Posterior cingulate gyrus (tissue), 11 donors: ENCODE results near the gene LRRN4.
"Not testable (repeated sequence)": the region's sequence is repeated elsewhere in the genome, so short reads cannot be mapped to it uniquely, and the experiment has no call there.

Source experiments
- DNase-seq, 10 donors: peaks; one replicate each; pipeline versions ENCODE4 v3.0.0 to v3.0.0-alpha.2; 2020 to 2021; ENCODE audit warnings: mixed read lengths in 3 of 10
- intact Hi-C: fragments of 100-400 bp; cut with DNase I; formaldehyde crosslinking; loops from one replicate; pipeline ENCODE4 v1.15.1; 2023

Gene LRRN4

DNA sequence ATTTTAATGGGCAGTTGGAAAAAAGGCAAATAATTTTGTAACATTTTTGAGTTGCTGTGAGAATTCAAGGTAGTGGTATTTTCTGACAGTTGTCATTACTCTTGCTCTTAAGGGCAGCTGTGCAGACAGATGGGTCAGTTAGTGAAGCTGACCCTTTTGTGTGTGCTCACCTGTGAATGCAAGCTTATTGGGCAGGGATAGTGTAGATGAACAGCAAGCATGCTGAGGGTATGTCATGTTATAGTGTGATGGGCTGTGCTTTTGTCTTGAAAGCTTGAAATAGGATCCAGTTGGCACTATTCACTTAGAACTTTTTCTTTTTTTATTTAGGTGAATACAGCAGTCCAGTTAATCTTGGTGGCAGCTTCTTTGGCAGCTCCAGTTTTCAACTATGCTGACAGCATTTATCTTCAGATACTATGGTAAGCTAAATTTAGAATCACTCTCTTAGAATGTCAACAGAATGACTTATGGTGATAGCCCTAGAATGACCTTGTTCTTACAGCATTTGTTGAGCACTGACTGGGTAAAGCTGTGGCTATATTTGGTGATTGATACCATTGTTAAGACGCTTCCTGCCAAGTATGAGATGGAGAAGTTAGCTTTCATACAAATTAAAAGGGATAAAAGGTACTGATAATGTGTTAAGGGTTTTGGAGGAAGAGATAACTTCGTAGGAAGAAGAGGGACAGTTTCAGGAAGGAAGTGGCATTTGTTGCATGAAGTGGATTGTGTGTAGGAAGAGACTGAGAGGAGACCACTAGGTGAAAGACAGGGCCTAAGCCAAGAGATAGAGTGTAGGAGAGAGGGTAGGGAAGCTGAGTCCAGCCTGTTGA, 19.5 kb downstream of the LRRN4 start:
- intact Hi-C loops: no loop called here
- DNase-seq: no peak

DNA sequence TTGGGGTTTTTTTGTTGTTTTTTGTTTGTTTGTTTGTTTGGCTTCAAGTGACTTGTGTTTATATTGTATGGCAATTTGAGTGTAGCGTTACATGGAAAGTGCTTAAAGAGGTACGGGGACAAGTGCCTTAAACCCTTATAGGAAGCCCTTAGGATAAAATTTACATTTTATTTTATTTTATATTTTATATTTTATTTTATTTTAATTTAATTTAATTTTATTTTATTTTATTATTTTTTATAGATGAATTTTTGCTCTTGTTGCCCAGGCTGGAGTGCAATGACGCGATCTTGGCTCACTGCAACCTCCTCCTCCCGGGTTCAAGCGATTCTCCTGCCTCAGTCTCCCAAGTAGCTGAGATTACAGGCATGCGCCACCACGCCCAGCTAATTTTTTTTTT, 21.0 kb downstream of the LRRN4 start:
- DNase-seq, intact Hi-C loops: not testable (repeated sequence)

DNA sequence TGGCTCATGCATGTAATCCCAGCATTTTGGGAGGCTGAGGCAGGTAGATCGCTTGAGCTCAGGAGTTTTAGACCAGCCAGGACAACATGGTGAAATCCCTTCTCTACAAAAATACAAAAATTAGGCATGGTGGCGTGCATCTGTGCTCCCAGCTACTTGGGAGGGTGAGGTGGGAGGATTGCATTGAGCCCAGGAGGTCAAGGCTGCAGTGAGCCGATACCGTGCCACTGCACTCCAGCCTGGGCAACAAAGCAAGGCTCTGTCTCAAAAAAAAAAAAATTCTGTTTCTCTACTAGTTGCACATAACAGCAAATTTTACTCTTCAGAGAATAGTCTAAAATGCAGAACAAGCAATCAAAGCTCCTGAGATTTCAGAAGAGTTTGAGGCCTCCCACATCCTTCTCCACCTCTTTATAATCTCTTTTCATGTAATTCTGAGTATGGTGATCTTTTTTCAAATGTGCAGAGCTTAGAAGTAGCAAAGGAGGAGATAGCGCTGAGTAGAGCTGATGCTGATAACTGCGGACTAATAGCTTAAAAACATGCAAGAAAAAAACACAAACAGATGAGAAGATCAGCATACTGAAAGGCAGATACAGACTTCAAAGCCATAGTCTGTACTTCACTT, 23.3 kb downstream of the LRRN4 start:
- intact Hi-C loops: no loop called here
- DNase-seq: no peak

DNA sequence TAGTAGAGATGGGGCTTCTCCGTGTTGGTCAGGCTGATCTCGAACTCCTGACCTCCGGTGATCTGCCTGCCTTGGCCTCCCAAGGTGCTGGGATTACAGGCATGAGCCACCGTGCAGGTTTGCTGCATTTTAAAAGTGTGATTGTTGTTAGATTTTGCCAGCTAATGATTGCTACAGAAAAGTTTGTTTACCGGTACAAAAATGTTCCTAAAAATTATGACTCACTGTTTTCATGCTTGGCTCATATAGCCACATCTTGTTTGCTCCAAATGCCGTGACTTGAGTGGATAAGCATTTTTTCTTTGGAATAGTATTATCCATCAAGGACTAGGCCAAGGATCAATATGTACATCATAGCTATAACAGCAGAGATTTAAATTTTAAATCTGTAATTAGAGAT, 24.3 kb downstream of the LRRN4 start:
- no peak for DNase-seq
- intact Hi-C loops: no loop called here

DNA sequence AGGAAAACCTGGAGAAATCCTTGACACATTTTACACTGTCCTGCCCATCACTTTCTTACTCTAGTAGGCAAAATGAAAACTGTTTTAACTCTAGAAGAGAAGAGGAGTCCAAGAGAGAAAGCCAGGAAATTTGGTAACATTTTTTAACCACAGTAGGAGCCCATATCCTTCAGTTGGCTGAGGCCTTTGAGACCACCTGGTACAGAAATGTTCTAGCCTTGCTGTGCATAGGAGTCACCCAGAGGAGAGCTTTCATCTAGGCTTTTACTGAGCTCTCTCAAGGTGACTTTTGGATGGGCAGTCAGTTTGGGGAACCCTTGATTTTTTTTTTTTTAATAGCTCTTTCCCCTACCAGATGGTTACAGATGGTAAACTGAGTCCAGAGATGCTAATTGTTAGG, 25.0 kb downstream of the LRRN4 start:
- intact Hi-C loops: no loop called here
- DNase-seq: no peak

DNA sequence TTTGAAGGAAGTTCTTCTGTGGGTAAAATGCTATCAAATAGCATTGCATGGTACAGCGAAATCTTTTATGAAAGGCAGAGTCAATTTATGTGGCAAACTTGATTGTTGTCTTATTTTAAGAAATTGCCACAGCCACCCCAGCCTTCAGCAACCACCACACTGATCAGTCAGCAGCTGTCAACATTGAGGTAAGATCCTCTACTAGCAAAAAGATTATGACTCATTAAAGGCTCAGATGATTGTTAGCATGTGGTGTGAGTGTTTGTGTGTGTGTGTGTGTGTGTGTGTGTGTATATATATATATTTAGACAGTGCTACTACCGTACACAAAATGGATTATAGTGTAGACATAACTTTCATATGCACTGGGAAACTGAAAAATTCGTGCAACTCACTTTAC, 27.8 kb downstream of the LRRN4 start:
- DNase-seq: no peak
- intact Hi-C loops: no loop called here

DNA sequence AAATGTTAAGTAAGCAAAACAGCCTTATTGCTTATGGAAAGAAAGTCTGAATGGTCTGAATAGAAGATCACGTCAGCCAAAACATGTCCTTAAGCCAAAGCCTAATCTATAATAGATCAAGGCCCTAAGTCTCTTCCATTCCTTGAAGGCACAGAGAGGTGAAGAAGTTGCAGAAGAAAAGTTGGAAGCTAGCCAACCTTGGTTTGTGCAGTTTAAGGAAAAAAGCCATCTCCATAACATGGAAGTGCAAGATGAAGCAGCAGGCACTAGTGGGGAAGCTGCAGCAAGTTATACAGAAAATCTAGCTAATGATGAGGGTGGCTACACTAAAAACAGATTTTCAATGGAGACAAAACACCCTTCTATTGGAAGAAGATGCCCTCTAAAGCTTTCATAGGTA, 29.1 kb downstream of the LRRN4 start:
- no peak for DNase-seq
- intact Hi-C loops: no loop called here

DNA sequence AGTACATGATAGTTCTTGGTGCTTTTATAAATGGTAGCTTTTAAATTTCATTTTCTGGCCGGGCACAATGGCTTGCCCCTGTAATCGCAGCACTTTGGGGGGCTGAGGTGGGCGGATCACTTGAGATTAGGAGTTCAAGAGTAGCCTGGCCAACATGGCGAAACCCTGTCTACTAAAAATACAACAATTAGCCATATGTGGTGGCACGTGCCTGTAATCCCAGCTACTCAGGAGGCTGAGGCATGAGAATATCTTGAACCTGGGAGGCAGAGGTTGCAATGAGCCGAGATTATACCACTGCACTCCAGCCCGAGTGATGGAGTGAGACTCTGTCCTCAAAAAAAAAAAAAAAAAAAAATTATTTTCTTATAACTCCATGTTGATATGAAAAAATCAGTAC, 36.0 kb downstream of the LRRN4 start:
- no peak for DNase-seq
- intact Hi-C loops: no loop called here

DNA sequence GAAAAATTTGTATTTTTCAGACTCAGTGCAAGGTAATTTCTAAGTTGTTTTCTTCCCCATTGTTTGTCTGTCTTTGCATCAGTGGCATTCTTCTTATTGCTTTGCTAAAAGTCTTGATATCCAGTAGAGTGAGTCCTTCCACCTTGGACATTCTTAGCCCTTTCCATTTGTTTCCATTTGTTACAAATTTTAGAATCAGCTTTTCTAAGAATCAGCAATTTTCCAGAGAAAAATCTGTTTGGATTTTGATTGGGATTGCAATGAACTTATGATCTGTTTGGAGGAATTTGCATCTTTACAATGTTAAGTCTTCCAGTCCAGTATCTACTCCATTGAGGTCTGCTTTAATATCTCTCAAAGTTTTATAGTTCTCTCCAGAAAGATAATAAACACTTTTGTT, 36.4 kb downstream of the LRRN4 start:
- intact Hi-C loops: no loop called here
- DNase-seq: no peak

DNA sequence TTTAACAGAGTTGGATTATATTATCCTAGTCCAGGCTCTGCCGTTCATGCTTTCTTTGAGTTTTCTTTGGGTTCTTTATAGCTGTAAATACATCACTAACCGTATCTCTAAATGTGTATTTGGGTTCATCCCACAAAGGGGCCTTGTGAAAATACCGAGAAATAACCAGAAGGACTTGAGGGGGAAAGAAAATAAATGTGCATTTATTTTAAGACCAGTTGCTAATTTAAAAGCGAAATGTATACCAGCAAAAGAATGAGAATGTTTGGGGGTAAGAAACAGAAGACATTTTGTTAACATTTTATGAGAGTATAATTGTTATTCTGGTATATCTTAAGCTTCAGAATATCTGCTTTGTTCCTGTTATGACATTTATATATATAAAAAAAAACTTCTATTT, 38.9 kb downstream of the LRRN4 start:
- DNase-seq: no peak
- intact Hi-C loops: no loop called here

DNA sequence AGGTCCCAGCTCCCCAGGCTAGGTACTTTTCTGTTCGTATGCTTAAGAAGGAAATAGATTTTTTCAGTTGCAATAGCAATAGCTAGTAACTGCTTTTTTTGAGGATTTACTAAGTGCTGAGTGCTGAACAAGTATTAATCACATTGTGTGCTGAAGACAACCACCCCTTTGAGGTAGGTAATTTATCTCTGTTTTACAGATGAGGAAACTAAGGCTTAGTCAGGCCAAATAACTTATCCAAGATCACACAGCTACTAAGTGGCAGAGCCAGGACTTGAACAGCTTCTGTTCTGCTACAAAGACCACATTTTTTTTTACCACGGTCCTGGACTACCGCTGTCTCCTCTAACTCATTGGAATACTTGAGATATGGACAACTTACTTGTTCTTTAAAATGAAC, 39.8 kb downstream of the LRRN4 start:
- intact Hi-C loops: no loop called here
- DNase-seq: no peak

DNA sequence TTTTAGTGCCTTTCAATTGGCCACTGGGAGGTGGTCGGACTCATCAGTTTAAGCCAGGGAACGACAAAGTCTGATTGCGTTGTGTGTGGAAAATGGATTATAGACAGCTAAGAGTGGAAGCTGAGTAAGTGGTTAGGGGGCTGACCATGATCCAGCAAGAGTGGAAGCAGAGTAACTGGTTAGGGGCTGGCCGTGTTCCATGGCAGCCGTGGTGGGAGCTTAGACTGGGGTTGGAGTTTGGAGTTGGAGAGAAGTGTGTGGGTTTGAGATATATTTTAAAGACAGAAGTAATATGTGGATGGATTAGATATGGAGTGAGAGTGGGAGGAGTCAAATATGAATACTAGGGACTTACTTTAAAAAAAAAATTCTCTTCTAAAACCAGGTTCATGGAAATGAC, 41.7 kb downstream of the LRRN4 start:
- intact Hi-C loops: no loop called here

DNA sequence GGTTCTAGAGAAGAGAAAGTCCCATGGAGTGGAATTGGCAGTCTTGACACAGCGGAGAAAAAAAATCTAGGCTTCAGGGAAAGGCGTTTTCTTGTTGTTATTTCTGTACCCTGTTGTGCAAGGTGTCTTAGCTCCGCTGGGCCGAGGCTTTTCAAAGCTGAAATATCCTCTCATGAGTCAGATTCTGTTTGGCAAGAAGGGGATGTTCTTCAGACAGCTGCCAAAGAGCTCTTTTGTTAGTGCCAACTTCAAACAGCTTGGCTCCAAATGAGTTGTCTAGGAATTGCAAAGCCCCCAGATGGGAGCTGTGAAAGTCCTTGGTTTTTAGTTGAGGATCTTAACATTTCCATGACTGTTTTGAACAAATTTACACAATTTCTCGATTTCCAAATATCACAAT, 45.6 kb downstream of the LRRN4 start:
- intact Hi-C loops: no loop called here
- DNase-seq: peak in 6 of 10 donors; percentile 10 to 89 (median 27)

More for the DNA sequence above, 41.7 kb downstream of the LRRN4 start:
- DNase-seq: no peak

DNA sequence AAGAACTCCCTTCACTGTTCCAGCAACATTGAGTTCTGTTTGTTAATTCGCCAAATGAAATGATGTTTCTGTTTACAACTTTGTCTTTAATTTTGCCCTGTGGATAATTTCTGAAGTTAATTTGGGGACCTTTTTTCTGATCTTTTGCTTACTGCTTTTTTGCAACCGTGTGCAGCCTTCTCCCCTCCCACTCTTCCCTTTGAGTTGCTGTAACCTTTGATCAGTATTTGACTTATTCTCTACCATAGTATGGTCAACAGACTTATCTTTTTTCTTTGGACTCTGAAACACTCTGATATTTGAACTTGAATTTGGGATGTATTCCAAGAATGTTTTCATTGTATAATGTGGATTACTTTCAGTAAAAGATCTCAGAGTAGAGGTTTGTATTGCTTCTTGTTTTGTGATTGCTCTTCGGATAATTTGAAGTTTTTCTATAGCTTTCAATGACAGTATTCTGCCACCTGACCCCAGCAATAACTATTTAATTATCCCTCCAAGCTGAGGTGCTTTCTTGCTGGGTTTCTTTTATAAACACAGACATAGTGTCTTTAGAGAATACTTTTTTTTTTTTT, 46.2 kb downstream of the LRRN4 start:
- intact Hi-C loops: no loop called here
- DNase-seq: no peak

DNA sequence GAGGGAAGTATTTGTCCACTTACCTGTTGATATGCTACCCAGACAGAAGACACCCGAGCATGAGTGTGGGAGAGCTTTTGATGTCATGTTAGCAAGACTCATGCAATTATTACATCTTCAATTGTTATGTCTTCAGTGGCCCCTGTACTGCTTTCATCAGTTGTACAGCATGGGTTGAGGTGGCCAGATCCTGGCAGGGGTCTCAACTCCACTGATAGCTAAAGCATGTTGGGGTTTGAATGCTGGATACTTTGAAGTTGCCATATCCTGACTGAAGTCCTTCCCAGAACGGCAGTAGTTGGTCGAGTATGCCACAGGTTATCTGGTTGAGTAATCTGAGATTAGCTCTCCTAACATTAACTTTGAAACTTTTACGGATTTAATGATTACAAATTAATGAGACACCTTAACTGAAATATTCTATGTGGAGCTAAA, 46.7 kb downstream of the LRRN4 start:
- intact Hi-C loops: no loop called here
- DNase-seq: no peak

DNA sequence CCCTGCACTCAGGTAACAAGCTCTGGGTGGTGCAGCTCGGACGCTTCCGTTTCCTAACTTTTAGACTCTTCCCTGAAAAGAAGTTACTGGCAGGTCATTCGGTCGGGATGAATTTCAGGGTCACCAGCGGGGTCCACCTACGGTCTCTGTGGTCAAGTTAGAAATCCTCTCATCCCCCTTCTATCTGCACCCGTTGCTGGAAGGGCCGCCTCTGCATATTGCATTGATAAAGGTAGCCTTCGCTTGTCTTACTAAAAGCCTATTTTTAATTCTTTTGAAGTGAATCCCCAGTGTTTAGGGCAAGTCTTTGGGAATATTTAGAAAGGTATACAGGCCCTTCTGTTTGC, 47.3 kb downstream of the LRRN4 start:
- intact Hi-C loops: no loop called here
- DNase-seq: no peak

DNA sequence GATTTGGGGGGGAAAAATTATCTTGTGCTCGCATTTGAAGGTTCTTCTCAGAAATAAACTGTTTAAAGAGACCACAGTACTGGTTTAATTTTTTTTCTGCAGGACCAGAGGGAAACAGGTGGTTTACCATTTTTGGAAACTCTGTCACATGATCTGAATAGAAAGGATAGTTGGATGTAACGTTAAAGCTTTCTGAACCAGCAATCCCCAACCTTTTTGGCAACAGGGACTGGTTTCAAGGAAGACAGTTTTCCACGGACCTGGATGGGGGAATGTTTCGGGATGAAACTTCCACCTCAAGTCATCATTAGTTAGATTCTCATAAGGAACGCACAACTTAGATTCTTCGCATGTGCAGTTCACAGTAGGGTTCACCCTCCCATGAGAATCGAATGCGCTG, 53.0 kb downstream of the LRRN4 start:
- intact Hi-C loops: no loop called here
- DNase-seq: no peak

DNA sequence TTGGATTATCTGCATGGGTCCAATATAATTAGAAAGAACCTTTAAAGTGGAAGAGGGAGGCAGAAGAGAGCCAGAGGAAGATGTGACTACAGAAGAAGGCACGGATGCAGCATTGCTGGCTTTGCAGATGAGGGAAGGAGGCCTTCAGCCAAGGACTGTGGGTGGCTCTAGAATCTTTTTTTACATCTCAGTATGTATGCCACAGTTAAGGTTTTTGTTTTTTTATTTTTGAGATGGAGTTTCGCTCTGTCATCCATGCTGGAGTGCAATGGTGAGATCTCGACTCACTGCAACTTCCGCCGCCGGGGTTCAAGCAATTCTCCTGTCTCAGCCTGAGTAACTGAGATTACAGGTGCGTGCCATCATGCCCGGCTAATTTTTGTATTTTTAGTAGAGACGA, 54.1 kb downstream of the LRRN4 start:
- intact Hi-C loops: no loop called here
- DNase-seq: peak in 3 of 10 donors; percentile 37 to 74 (median 59)

DNA sequence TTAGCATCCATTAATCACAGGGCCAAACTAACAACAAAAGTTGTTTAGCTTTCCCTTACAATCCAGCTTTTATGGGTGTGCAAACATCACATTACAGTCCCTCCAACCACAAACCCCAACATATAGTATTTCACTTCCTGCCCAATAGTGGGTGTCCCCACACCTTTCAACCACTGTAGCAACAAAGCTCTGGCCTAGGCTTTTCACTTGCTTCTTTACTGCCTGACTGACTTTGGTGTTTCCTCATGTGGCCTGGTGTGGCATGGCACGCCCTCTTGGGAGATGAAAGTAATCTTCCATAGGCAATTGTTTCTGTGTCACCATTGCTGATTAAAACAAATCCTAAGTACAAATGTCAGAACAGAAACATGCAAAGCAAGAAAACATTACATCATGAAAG, 57.1 kb downstream of the LRRN4 start:
- intact Hi-C loops: no loop called here
- no peak for DNase-seq

DNA sequence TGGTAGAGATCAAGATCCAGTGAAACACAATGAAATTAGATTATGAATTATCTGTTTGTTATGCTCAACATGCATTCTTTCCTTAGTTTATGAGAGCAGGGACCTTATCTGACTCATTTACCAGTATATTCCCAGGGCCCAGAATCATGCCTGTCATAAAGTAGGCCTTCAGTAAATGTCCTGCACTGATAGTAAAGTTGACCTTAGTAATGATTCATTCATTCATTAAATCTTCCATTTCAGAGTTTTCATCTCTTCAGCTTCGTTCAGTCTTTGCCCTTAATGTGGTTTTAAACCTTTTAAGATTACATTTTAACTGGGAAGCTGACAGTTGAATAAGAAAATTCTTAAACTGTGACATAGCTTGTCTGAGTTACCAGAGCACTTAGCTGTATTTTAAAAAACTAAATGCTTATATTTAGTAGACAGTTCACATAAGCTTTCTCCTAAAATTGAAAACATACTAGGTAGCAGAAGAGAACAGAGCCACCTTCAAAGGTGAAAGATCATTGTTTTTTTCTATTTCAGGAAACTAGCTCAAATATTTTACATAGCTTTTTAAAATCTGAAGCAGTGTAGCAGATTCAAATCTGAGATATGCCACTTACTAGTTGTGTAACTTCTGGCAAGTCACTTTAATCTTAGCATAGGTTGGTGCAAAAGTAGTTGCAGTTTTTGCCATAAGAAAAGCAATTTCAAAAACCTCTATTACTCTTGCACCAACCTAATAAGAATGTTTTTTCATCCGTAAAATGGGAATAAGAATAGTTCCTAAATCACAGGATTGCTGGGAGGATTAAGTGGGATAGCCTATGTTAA, 62.0 kb downstream of the LRRN4 start:
- no peak for DNase-seq
- intact Hi-C loops: no loop called here

DNA sequence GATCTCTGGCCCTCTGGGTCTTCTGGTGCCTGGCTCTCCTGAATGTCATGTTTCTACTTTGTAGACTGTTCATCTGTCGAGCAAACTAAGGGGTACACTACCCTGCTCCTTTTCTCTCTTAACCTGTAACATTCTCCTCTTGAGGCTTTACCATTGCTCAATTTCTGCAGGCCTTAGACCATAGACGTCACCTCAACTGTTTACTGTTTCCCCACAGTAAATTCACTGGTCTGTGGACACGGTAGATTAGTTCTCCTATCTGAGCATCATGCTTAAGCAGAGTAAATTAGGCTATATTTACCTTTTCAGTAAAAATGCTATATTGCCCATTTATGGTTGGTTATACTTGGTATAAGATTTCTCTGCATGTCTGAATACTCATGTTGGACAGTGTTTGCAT, 62.9 kb downstream of the LRRN4 start:
- intact Hi-C loops: no loop called here
- no peak for DNase-seq
